ENCODE measurements around the gene CDT1. TPM values are rescaled to one million over a fixed set of nuclear protein-coding genes. Genes with fewer than 3 reads are reported as not detected.

The CDT1 gene
- total and polyA plus RNA-seq, 2 experiments from 2014 or later: 32.6 to 187 TPM

- no peak for DNase-seq (ENCODE audit: low spot score)
- no peak overlapping the region for H3K4me3 ChIP-seq
- no peak overlapping the region for H2AFZ ChIP-seq
- no peak overlapping the region for H3K27ac ChIP-seq (ENCODE audit: low read depth)
- H3K9me2 ChIP-seq (ENCODE audit: insufficient read depth): no peaks in the 10 kb centered on the region
- H3K36me3 ChIP-seq (ENCODE audit: insufficient read depth): no peaks in the 10 kb centered on the region
- no peaks in the 10 kb centered on the region; the same call in 1 of the 2 replicates for H3K79me2 ChIP-seq (replicated peaks; ENCODE audit: insufficient read depth)
- Mint-ChIP-seq H3K9me3 (no peaks in the 10 kb centered on the region), H3K27ac (no peak overlapping the region), H3K27me3 (ENCODE audit: insufficient read depth, low read depth, poor library complexity) (peaks cover 23% of the 10 kb centered on the region), H3K36me3 (ENCODE audit: low read depth) (peaks cover 3% of the 10 kb centered on the region; the same call in 1 of the 3 replicates), H3K4me3 (no peak overlapping the region; the same call in 2 of the 3 replicates), H3K4me1 (peaks cover 31% of the 10 kb centered on the region)
- ATAC-seq: no peak
- peaks cover 16% of the 10 kb centered on the region; the same call in 1 of the 2 replicates for H3F3A ChIP-seq (replicated peaks; ENCODE audit: low read depth)
- TF ChIP-seq STAT1 (IDR thresholded peaks at IDR 0.05; ENCODE audit: unreplicated experiment) (no peak), EZH2phosphoT487 (IDR thresholded peaks at IDR 0.05; ENCODE audit: unreplicated experiment) (no peak), EZH2 (IDR thresholded peaks at IDR 0.05; ENCODE audit: low read depth, unreplicated experiment) (no peak), ETS1 (IDR thresholded peaks at IDR 0.05) (no peak), REST (IDR thresholded peaks at IDR 0.05; ENCODE audit: unreplicated experiment) (no peak), NANOG (IDR thresholded peaks at IDR 0.05; ENCODE audit: borderline replicate concordance) (no peak), CTCF (conservative IDR thresholded peaks at IDR 0.05; ENCODE audit: low read depth in 2 of 2) (no peak; a peak in 1 of 4 replicates), POLR2AphosphoS5 (IDR thresholded peaks at IDR 0.05; ENCODE audit: low read depth) (no peak), ZNF331 (CRISPR knock-in tag; IDR thresholded peaks at IDR 0.05; ENCODE audit: low read depth) (no peak), CREB1 (CRISPR knock-in tag; IDR thresholded peaks at IDR 0.05; ENCODE audit: low read depth) (no peak), JUNB (IDR thresholded peaks at IDR 0.05; ENCODE audit: unreplicated experiment) (no peak), ZNF114 (CRISPR knock-in tag; IDR thresholded peaks at IDR 0.05) (no peak), ZNF462 (CRISPR knock-in tag; IDR thresholded peaks at IDR 0.05) (no peak)
- H3K4me1 ChIP-seq (ENCODE audit: insufficient read depth): peaks cover 5% of the 10 kb centered on the region; the same call in 1 of the 2 replicates
- no peaks in the 10 kb centered on the region for H3K27me3 ChIP-seq (ENCODE audit: insufficient read depth)
- no peak overlapping the region for H3K4me2 ChIP-seq
- no peaks in the 10 kb centered on the region for H4K20me1 ChIP-seq (replicated peaks; ENCODE audit: insufficient read depth)
These were observed 47.7 kb upstream of the CDT1 start for GRCh38 chr16:88755745-88756443.
